Activated CD4-positive, alpha-beta T cell treated with anti-CD3 and anti-CD28 coated beads, Interleukin-2, Interleukin-6, amounts not matched to agents 100 ng/mL and 50 ng/mL, durations not matched to agents 16 hours and 8 hours (primary cell): Measurements from ENCODE around the gene GARIN5A.

Source experiments
- DNase-seq: peaks from one replicate; pipeline ENCODE4 v3.0.0-alpha.2; 2020

The GARIN5A gene

GRCh38 chr19:50476224-50476906, at the start of gene GARIN5A, which contains the start of gene EMC10:
Gene GARIN5A, minus strand, starts transcription at chr19:50476848. Its CDS starts 460 bp downstream, at chr19:50476388.
Gene EMC10, plus strand, starts transcription at chr19:50476507. Its CDS starts 38 bp downstream, at chr19:50476545.
- DNase-seq, result peak; percentile 96

DNA sequence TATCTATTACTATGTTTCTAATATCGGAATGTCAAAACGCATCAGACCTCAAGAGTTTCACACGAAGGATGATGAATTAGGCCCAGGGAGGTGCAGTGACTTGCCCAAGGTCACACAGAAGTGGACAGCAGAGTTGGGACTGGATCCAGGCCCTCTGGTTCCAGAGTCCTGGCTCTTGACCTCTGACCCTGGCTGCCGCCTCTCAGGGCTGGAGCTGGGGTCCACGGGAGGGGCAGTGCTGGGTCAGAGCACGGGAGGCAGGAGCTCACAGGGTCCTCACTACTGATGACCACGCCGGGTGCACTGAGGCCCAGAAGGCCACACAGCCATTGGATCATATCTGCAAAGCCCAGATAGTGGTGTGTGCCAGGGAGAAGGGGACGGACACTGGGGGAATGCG, 46.2 kb upstream of the GARIN5A start:
- no peak for DNase-seq

DNA sequence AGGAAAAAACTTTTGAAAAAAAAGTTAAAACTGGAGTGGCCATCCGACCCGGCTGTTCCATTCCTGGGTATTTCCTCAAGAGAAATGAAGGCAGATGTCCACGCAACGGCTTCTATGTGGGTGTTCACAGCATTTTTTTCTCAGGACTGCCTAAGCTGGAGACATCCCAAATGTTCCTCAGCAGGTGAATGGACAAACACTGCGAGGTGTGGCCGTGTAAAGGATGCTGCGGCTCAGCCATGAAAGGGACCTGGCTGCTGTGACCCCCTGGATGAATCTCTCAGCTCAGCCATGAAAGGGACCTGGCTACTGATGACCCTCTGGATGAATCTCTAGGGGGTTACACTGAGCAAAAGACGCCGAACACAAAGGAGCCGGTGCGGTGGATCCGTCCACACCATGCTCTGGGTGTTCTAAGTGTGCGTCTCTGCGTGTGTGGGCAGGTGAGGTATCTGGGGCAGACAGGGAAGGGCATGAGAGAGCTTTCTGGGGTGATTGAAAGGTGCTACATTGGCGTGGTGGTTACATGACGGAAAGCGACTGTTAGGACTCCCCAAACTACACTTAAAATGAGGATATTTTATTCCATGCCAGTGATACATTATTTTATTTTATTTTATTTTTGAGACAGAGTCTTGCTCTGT, 44.3 kb upstream of the GARIN5A start:
- no peak for DNase-seq

- no peak for DNase-seq
Measured at GRCh38 chr19:50519006-50519575, 42.4 kb upstream of the GARIN5A start.

- no peak for DNase-seq
Measured at GRCh38 chr19:50518091-50519005, 41.7 kb upstream of the GARIN5A start.

GRCh38 chr19:50517704-50518075, 41.0 kb upstream of the GARIN5A start:
- no peak for DNase-seq

DNA sequence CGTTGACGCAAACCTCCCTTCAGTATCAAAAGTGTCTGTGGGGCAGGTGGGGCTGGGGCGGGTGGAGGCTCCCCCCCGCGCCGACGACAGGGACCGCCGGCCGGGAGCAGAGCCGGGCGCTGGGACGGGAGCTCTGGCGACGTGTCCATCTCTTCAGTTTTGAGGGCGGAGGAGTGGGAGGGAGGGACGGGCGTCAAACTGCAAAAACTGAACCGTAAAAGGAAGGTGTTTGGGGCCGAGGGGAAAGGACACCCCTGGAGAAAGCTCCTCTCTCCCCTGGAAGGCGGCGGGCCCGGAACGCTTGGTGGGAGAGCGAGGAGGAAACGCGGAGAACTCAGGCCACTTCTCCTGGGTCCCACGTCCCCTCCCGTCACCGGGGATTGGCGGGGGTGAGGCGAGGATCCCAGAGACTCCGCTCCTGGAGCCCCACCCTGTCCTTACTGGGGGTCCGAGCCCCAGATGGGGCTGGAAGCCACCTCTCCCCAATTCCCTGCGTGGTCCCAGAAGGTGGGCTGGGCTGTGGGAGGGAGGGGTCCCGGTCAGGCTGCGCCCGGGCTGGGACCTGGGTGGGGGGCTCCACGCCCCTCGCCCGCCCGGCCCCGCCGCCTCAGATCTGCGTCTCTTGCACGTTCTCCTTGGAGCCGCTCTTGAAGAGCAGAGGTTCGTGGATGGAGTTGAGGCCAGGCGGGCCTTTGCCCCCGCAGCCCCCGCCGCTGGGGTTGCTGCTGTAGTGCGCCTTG, 40.5 kb upstream of the GARIN5A start:
- DNase-seq, result no peak

DNA sequence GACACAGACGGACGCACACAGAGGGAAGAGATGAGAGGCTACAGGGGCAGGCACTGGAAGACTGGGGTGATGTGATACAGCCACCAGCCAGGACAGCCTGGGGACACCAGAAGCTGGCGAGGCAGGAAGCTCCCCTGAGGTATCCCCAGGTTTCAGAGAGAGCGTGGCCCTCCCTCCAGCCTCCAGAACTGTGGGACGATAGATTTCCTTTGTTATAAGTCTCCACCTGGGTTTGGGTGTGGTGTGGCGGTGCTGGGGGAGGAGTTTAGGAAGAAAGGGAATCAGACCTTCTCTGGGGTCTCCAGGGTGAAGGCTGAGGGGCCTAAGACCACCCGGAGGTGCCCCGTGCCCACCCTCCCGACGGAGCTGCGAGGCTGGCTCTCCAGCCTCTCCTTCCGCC, 39.8 kb upstream of the GARIN5A start:
- no peak for DNase-seq

DNA sequence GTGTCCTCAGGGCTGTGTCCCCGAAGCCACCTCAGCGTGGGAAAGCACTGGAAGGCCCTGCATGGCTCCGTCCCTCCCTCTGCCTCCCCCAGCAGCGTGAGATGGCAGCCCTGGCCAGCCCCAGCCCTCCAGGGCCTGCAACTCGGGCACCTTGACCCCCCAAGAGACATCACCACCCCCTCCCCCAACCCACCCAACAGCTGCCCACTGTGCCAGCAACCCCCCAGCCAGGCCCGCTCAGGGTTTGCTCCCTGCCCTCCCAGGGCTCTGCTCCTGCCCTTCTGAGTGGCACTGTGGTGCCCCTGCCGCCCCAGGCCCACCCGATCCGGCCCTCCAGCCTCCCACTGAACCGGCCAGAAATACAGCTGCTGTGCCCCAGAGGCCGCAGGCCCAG, 38.5 kb upstream of the GARIN5A start:
- no peak for DNase-seq

- DNase-seq, result no peak
Measured at GRCh38 chr19:50514346-50515167, 37.9 kb upstream of the GARIN5A start.

DNA sequence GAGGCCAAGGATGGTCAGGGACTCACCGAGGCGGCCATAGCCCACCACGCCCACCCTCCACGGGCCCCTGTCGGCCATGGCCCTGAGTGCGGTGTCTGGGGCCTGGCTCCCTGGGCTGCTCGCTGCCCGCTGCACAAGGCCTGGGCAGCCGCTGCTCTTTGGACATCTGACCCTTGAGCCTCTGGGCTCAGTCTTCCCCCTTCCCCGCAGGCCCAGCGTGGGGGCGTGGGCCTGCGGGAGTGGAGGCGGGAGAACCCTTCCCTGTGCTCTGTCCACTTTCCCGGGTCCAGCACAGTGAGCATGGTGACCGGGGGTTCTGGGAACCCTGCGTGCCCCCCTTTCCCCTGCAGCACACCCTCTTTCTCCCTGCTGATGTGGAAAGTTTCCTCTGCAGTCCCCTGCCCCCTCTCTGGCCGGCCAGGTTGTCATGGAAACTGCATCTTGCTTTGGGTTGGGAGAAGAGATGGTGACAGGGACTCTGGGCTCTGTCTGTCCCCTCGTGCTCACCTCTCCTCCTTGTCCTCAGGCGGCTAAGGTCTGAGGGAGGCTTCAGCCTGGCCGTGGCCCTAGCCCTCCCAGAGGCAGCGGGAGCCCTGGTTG, 37.2 kb upstream of the GARIN5A start, which contains the start of gene ASPDH:
ASPDH (minus strand) TSS at position 168 of the 600 bp plus-strand sequence; CDS start at position 78, 90 bp downstream.
- no peak for DNase-seq

DNA sequence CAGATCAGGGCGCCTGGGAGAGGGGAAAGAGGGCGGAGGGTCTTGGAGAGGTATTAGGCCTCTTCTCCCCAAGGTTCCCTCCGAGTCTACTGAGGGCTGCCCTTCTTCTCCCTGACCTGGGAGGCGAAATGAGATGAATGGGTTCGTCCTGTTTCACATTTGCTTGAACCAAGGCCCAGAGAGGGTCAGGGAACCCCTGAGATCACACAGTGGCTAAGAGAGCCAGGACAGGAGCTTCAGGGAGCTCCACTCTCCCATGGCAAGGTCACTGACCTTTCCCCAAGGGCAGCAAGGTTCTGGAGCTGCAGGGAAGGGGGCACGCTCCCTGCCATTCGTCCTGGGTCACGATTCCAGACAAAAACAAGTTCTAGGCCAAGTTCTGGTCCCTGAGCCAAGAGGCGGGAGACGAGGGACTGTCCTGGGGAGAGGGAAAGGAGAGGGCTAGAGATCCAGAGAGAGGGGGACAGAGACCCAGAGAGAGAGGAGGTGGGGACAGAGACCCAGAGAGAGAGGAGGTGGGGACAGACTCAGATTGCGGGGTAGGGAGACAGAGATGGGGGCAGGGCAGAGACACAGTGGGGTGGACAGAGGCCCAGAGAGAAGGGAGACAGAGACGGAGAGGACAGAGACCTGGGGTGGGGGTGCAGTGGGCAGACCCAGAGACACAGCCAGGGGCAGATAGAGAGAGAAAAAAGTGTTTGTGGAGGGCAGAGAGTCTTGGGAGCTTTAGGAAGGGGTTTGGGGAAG, 36.5 kb upstream of the GARIN5A start:
- DNase-seq, result no peak

DNA sequence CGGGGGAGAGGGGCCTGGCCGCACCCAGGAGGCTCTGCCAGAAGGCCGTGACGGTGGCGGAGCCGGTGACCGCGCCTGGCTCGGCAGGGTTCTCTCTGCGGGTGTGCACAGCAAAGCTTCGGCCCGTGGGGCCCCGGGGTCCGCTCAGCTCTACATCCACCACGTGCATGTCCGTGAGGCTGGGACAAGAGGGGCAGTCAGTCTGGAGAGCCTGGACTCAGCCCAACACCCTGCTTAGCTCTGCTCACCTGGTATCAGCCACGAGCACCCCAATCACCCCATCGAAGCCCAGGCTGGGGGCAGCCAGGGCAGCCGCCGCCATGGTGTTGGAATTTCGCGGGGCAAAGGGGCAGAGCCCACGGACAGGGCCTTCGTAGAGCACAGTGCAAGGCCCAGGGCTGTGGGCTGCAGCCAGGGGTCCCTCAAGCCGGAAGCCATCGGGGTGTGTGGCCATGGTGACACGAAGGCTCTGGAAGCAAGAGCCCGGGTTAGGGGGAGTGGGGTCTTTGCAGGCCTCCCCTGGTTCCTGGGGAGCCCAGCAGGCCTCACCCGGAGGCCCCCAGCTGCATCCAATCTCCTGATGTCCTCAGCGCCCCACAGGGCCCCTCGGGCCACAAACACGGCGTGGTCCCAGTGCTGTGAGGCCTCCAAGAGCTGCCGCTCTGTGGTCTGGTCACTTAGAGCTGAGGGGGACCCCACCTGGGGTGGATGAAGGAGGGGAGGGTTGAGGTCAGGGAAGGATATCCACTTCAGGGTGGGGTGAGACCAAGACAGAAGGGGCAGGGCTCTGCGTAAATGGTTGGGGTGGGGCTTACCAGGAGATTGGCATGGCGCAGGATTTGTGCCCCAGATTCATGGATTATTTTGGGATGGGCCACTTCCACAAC, 35.7 kb upstream of the GARIN5A start:
- no peak for DNase-seq

DNA sequence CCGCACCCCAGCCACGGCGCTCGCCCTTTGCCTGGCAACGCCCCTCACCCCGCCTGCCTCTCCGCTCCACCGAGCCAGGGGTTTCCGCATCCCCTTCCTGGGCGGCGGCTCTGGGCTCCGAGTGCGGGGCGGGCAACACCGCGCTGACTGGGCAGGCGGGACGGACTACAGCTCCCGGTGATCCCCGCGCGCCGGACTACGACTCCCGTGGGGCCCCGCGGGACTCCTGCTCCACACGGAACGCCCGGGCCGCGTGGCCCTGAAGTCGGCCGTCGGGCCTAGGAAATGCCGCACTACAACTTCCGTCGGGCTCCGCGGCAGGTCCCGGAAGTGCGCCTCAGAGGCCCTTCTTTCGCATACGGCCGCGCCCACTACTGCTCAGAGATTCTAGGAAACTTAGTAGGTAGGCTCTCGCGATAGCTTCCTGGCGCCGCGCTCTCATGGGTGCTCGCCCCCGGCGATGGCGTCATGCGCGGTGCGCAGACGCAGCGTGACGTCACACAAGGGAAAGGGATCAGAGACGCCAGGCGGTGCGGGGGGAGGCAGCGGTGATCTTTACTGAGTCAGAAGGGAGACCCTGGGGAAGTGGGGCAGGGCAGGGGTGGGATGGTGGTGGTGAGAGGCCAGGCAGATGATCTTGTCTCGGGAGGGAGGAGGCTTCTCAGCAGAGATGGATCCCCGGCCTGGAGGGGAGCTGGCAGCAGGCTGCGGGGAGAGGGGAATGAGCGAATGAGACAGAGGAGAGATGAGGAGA, 34.6 kb upstream of the GARIN5A start, which contains the start of gene JOSD2:
JOSD2 (minus strand) TSS at position 123 of the 754 bp plus-strand sequence. CDS start 760 bp downstream, outside the sequence.
- DNase-seq, result peak; percentile 98

- no peak for DNase-seq
Measured at GRCh38 chr19:50510700-50511068, 34.0 kb upstream of the GARIN5A start.

GRCh38 chr19:50510121-50510670, 33.5 kb upstream of the GARIN5A start:
- DNase-seq, result no peak

- DNase-seq, result no peak
Measured at GRCh38 chr19:50509366-50509765, 32.7 kb upstream of the GARIN5A start.

GRCh38 chr19:50508843-50509190, 32.2 kb upstream of the GARIN5A start:
- DNase-seq, result no peak
